Endothelial cell of umbilical vein (primary cell): ENCODE results near the gene FOXJ3. TPM values are rescaled to one million over a fixed set of nuclear protein-coding genes. Genes with fewer than 3 reads are reported as not detected.
A peak's percentile ranks its signal among the peaks of the same experiment; 100 is the strongest.

Experiments used
- BruUV-seq: library from RNA; stranded (reverse); fragments of 400-500 nt; replicated peaks from 2 replicates; lab custom pipeline; 2021; lab: Mats Ljungman, UMichigan
- CTCF ChIA-PET: fragments of 300-600, 350-600 bp; sonication (Branson Sonifier 250); formaldehyde crosslinking; loops from one replicate; lab custom pipeline; 2021; ENCODE audit warnings: antibody characterized with exemption, inconsistent platforms; lab: Charles Lee
- POLR2A ChIA-PET: fragments of 300-600, 350-600 bp; sonication (Branson Sonifier 250); formaldehyde crosslinking; loops from one replicate; lab custom pipeline; 2021; ENCODE audit warnings: antibody characterized with exemption, inconsistent platforms; lab: Charles Lee
- DNase-seq: peaks from one replicate; pipeline ENCODE4 v3.0.0-alpha.2; 2011; ENCODE audit warnings: low read depth, low spot score
- FAIRE-seq: peaks from 2 replicates; lab custom pipeline; 2011; peaks lifted over from hg19 to GRCh38; lab: Jason Lieb, UNC
- H2AFZ ChIP-seq: 2 replicates; pipeline ENCODE4 v1.6.0; 2012; ENCODE audit warnings: low read depth, low read length, control low read depth, inconsistent platforms
- H3K27ac ChIP-seq: 2 replicates; pipeline ENCODE4 v1.5.1; 2011; ENCODE audit warnings: low read depth, mild to moderate bottlenecking, control low read depth, low read length, moderate library complexity; ENCODE audit not compliant: insufficient read depth
- H3K27me3 ChIP-seq, 2 experiments: 2 replicates each; pipeline versions ENCODE4 v1.6.0 to v1.6.1; 2011; ENCODE audit warnings: low read length in 2 of 2, mixed read lengths in 1 of 2; ENCODE audit not compliant: control insufficient read depth in 2 of 2, insufficient read depth in 2 of 2
- H3K36me3 ChIP-seq, 2 experiments: 2 replicates in 1 of 2; 3 replicates in 1 of 2; pipeline ENCODE4 v1.5.1; 2011; ENCODE audit warnings: low read length in 2 of 2, mild to moderate bottlenecking in 1 of 2, moderate library complexity in 1 of 2; ENCODE audit not compliant: control insufficient read depth in 2 of 2, insufficient read depth in 2 of 2; ENCODE audit errors: extremely low read depth in 1 of 2
- H3K4me1 ChIP-seq: 3 replicates; pipeline ENCODE4 v1.5.1; 2011; ENCODE audit warnings: mild to moderate bottlenecking, low read length; ENCODE audit not compliant: control insufficient read depth, insufficient read depth; ENCODE audit errors: extremely low read depth
- H3K4me2 ChIP-seq: 2 replicates; pipeline ENCODE4 v1.6.1; 2011; ENCODE audit warnings: low read length, control low read depth, mixed read lengths; ENCODE audit not compliant: insufficient read depth
- H3K4me3 ChIP-seq, 3 experiments: fragments of 200-600 bp in 1 of 3; sonication (generic), shearing (Covaris generic) in 1 of 3; replicated peaks in 1 of 3; 2 replicates each; pipeline ENCODE4 v1.5.1; 2011 to 2016; ENCODE audit warnings: control low read depth in 3 of 3, low read length in 3 of 3, mild to moderate bottlenecking in 2 of 3, inconsistent platforms in 1 of 3, low read depth in 1 of 3, moderate library complexity in 1 of 3; ENCODE audit not compliant: insufficient read depth in 1 of 3
- H3K79me2 ChIP-seq: 2 replicates; pipeline ENCODE4 v1.6.0; 2012; ENCODE audit warnings: low read length, inconsistent platforms; ENCODE audit not compliant: control insufficient read depth, insufficient read depth
- H3K9ac ChIP-seq: replicated peaks from 2 replicates; pipeline ENCODE3; 2011; ENCODE audit warnings: low read length, control low read depth; ENCODE audit not compliant: insufficient read depth; ENCODE audit errors: extremely low read depth
- H3K9me1 ChIP-seq: replicated peaks from 3 replicates; pipeline ENCODE4 v1.6.0; 2011; ENCODE audit warnings: mild to moderate bottlenecking, low read length; ENCODE audit not compliant: control insufficient read depth, insufficient read depth; ENCODE audit errors: extremely low read depth
- H3K9me3 ChIP-seq: replicated peaks from 2 replicates; pipeline ENCODE4 v1.5.1; 2012; ENCODE audit warnings: low read length, inconsistent platforms; ENCODE audit not compliant: control insufficient read depth, insufficient read depth
- H4K20me1 ChIP-seq: replicated peaks from 2 replicates; pipeline ENCODE3; 2011; ENCODE audit warnings: mild to moderate bottlenecking, low read length; ENCODE audit not compliant: control insufficient read depth, insufficient read depth; ENCODE audit errors: extremely low read depth
- EZH2 ChIP-seq: IDR thresholded peaks from 2 replicates; pipeline ENCODE4 v1.6.1; 2012; ENCODE audit warnings: borderline replicate concordance, low read depth, mild to moderate bottlenecking, moderate library complexity, low read length, inconsistent platforms; ENCODE audit not compliant: severe bottlenecking
- FOS ChIP-seq: IDR thresholded peaks from 2 replicates; pipeline ENCODE4 v1.6.1; 2011; ENCODE audit warnings: mild to moderate bottlenecking, low read length, moderate library complexity, borderline replicate concordance; ENCODE audit not compliant: insufficient read depth
- GATA2 ChIP-seq: IDR thresholded peaks from 2 replicates; pipeline ENCODE4 v1.7.0; 2011; ENCODE audit warnings: low read depth, mild to moderate bottlenecking, moderate library complexity, mixed read lengths, low read length; ENCODE audit not compliant: insufficient read length, insufficient read depth
- JUN ChIP-seq: IDR thresholded peaks from 2 replicates; pipeline ENCODE4 v1.6.1; 2011; ENCODE audit warnings: borderline replicate concordance, low read depth; ENCODE audit not compliant: insufficient read length, insufficient read depth
- MYC ChIP-seq: IDR thresholded peaks from one replicate; pipeline ENCODE4 v1.6.1; 2011; ENCODE audit warnings: mild to moderate bottlenecking, low read depth, low read length
- POLR2A ChIP-seq: IDR thresholded peaks from 2 replicates; pipeline ENCODE4 v1.6.1; 2012; ENCODE audit warnings: low read depth, mild to moderate bottlenecking, control low read depth, low read length
- POLR2AphosphoS5 ChIP-seq: IDR thresholded peaks from 2 replicates; pipeline ENCODE4 v1.6.1; 2012; ENCODE audit warnings: low read depth, mild to moderate bottlenecking, control low read depth, low read length, moderate library complexity; ENCODE audit not compliant: insufficient read depth
- dilution Hi-C: fragments of 300-500 bp; cut with MboI; formaldehyde crosslinking; loops from one replicate; pipeline ENCODE4 v1.15.0; 2019; ENCODE audit warnings: low sequenced_read_pairs; ENCODE audit not compliant: extremely low pct_ligation_motif_present
- intact Hi-C: fragments of 100-400 bp; cut with micrococcal nuclease; formaldehyde crosslinking; loops from one replicate; pipeline ENCODE4 v1.10.0; 2022
- polyA plus RNA-seq, 4 experiments: library from polyadenylated mRNA; depleted of rRNA in 3 of 4; stranded (reverse) in 3 of 4; unstranded in 1 of 4; fragments of >200 nt; gene quantifications; 2 replicates each; pipeline versions ENCODE4 v1.2.1 to v1.2.3, GENCODE V29; 2011 to 2012; ENCODE audit warnings: missing spikeins in 1 of 4
- total RNA-seq: library from RNA; stranded (reverse); gene quantifications from 2 replicates; pipeline ENCODE4 v1.2.3, GENCODE V29; 2021
- TF ChIP-seq, protein P1 (sequence below), 2 donors: IDR thresholded peaks; 1 replicate in 1 of 2; 2 replicates in 1 of 2; pipeline ENCODE4 v1.5.1; 2011; ENCODE audit warnings: low read length in 2 of 2, mild to moderate bottlenecking in 2 of 2, moderate library complexity in 2 of 2, control low read depth in 1 of 2, inconsistent platforms in 1 of 2, low read depth in 1 of 2; ENCODE audit not compliant: insufficient read depth in 1 of 2; ENCODE audit errors: extremely low read depth in 1 of 2
- TF ChIP-seq, protein P2 (sequence below): IDR thresholded peaks from 2 replicates; pipeline ENCODE4 v1.6.1; 2011; ENCODE audit not compliant: insufficient read depth, insufficient read length

Gene FOXJ3
- total and polyA plus RNA-seq, 2 donors (not counting 3 experiments of a cell fraction or from before 2014, with no cell fraction given), result 34.7 to 38.8 TPM

DNA sequence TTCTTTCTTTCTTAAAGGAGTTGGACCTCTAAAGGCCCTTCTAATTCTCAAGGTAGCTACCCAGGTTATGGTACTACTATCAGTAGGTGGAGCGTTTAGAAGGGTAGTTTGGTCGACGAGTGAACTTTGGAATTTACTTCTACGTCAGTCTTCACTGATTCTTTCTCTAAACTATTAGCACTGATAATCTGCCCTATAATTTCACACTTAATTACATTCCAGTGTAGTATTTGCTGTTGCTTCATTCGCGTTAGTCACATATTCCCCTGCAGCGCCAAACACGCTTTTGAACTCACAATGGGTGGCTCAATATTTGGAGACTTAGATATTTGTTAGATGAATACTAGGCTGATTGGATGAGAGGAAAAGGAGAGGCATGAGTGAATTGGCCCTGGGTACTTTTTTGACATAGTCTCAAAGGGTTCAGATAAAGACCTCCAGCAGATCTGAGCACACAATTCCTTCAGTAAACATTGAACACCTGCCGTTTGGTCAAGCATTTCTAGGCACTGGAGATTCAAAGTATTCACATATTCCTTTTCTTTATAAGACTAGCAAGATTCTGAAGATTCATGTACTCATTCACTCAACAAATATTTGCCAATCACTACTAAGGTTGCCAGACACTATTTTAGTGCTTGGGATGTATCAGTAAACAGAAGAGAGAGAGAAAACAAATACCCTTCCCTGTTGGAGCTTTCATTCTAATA, 929 bp upstream of the FOXJ3 start:
- Histone ChIP-seq H3K27me3 (peaks cover 0 to 3% of the 10 kb centered on the region in 2 experiments), H3K4me2 (peak overlapping the region; percentile 94), H3K4me3 (peak overlapping the region; percentile 52 to 79 (median 78)), H3K4me1 (peaks cover 16% of the 10 kb centered on the region), H2AFZ (peak overlapping the region; percentile 97), H3K27ac (peak overlapping the region; percentile 63), H3K9ac (peak overlapping the region; percentile 86), H3K9me3 (no peaks in the 10 kb centered on the region), H4K20me1 (peaks cover 9% of the 10 kb centered on the region), H3K9me1 (no peaks in the 10 kb centered on the region), H3K79me2 (peaks cover 38% of the 10 kb centered on the region), H3K36me3 (no peaks in the 10 kb centered on the region)
- dilution Hi-C loops (no loop called here), intact Hi-C loops (loop anchor here (2.0 to 10.0 kb wide), 5 partner anchors 15 to 349 kb away; partner anchors contain the start of genes CCDC30, PPIH and YBX1)
- CTCF ChIA-PET, result interaction anchor here (0.6 to 3.9 kb wide), 2 partner anchors 8 to 162 kb away, joined by 3 to 17 read pairs; no protein-coding TSS in a partner anchor
- DNase-seq, result peak; percentile 39
- no TSS peak for BruUV-seq
- TF ChIP-seq POLR2A (no peak), MYC (no peak), JUN (no peak), EZH2 (no peak), FOS (no peak), POLR2AphosphoS5 (no peak), GATA2 (no peak)
- TF ChIP-seq, protein P1, sequence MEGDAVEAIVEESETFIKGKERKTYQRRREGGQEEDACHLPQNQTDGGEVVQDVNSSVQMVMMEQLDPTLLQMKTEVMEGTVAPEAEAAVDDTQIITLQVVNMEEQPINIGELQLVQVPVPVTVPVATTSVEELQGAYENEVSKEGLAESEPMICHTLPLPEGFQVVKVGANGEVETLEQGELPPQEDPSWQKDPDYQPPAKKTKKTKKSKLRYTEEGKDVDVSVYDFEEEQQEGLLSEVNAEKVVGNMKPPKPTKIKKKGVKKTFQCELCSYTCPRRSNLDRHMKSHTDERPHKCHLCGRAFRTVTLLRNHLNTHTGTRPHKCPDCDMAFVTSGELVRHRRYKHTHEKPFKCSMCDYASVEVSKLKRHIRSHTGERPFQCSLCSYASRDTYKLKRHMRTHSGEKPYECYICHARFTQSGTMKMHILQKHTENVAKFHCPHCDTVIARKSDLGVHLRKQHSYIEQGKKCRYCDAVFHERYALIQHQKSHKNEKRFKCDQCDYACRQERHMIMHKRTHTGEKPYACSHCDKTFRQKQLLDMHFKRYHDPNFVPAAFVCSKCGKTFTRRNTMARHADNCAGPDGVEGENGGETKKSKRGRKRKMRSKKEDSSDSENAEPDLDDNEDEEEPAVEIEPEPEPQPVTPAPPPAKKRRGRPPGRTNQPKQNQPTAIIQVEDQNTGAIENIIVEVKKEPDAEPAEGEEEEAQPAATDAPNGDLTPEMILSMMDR (IDR thresholded peaks at IDR 0.05; ENCODE audit: extremely low read depth in 1 of 2, insufficient read depth in 1 of 2, low read depth in 1 of 2, low read length in 2 of 2), result no peak
- TF ChIP-seq, protein P2, sequence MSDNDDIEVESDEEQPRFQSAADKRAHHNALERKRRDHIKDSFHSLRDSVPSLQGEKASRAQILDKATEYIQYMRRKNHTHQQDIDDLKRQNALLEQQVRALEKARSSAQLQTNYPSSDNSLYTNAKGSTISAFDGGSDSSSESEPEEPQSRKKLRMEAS, result no peak
- POLR2A ChIA-PET, result no interaction called here
- FAIRE-seq, result peak; percentile 38
